ENCODE measurements around the gene GDF11. TPM values are rescaled to one million over a fixed set of nuclear protein-coding genes. Genes with fewer than 3 reads are reported as not detected.

Gene GDF11
- total RNA-seq, 2 donors from 2014 or later, result 8.1 to 8.6 TPM

DNA sequence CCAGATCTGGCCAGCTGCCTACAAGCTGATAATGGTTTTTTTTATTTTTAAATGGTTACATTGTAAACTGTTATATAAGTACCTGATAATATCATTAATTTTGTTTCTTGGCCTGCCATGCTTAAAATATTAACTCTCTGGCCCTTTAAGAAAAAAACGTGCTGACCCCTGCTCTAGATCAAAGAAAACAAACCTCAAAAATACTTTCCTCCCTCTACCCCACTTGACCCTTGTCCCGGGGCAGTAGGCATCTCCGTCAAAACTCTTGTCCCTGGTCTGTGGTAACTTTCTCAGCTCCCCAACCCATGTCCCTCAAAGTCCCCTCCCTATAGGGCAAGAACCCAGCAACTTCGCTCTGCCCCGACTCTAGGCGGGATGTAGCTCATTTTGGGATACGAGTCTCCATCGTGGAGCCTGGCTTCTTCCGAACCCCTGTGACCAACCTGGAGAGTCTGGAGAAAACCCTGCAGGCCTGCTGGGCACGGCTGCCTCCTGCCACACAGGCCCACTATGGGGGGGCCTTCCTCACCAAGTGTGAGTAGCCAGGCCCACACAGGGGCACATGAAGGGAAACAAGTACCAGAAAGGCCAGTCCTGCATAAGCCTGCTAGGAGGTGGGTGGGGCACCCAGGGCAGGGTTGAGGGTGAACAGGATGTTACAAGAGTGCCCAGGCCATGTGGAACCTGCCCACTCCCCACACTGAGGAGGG lies 19.3 kb upstream of the GDF11 start:
- TF ChIP-seq, protein P1, sequence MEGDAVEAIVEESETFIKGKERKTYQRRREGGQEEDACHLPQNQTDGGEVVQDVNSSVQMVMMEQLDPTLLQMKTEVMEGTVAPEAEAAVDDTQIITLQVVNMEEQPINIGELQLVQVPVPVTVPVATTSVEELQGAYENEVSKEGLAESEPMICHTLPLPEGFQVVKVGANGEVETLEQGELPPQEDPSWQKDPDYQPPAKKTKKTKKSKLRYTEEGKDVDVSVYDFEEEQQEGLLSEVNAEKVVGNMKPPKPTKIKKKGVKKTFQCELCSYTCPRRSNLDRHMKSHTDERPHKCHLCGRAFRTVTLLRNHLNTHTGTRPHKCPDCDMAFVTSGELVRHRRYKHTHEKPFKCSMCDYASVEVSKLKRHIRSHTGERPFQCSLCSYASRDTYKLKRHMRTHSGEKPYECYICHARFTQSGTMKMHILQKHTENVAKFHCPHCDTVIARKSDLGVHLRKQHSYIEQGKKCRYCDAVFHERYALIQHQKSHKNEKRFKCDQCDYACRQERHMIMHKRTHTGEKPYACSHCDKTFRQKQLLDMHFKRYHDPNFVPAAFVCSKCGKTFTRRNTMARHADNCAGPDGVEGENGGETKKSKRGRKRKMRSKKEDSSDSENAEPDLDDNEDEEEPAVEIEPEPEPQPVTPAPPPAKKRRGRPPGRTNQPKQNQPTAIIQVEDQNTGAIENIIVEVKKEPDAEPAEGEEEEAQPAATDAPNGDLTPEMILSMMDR (IDR thresholded peaks at IDR 0.05), result no peak
- Histone ChIP-seq H3K27me3 (no peaks in the 10 kb centered on the region), H3K9me3 (no peaks in the 10 kb centered on the region), H3K27ac (peak overlapping the region; percentile 39 to 56), H3K4me3 (no peak overlapping the region), H3K4me1 (peaks cover 0 to 80% of the 10 kb centered on the region in 2 donors), H3K36me3 (peaks cover 34% of the 10 kb centered on the region)
- no peak for DNase-seq (ENCODE audit: low spot score)

DNA sequence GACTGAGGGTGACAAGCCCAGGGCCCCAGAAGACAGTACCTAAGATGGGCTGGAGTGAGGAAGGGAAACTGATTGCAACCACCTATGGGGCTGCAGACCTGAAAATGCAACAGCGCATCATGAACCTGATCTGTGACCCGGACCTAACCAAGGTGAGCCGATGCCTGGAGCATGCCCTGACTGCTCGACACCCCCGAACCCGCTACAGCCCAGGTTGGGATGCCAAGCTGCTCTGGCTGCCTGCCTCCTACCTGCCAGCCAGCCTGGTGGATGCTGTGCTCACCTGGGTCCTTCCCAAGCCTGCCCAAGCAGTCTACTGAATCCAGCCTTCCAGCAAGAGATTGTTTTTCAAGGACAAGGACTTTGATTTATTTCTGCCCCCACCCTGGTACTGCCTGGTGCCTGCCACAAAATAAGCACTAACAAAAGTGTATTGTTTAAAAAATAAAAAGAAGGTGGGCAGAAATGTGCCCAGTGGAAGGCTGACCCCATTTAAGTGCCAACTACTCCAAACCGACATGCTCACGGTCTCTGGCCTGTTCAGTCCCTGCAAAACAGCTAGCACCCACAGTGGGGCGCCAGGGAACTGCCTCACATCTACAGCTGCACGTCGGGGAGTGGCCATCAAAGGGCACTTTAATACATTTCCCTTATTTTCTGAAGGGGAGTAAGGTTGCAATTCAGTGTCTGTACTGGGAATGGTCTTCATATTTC lies 18.5 kb upstream of the GDF11 start:
- H3K9me3 ChIP-seq, result no peaks in the 10 kb centered on the region
- no peaks in the 10 kb centered on the region for H3K27me3 ChIP-seq
- TF ChIP-seq, protein P1 (IDR thresholded peaks at IDR 0.05), result peak; percentile 36 to 72
- peak; percentile 82 for DNase-seq (ENCODE audit: low spot score)
- H3K4me1 ChIP-seq, result peaks cover 0 to 73% of the 10 kb centered on the region in 2 donors
- H3K4me3 ChIP-seq, result no peak overlapping the region
- H3K27ac ChIP-seq, result peak overlapping the region; percentile 39 to 56
- peaks cover 34% of the 10 kb centered on the region for H3K36me3 ChIP-seq

DNA sequence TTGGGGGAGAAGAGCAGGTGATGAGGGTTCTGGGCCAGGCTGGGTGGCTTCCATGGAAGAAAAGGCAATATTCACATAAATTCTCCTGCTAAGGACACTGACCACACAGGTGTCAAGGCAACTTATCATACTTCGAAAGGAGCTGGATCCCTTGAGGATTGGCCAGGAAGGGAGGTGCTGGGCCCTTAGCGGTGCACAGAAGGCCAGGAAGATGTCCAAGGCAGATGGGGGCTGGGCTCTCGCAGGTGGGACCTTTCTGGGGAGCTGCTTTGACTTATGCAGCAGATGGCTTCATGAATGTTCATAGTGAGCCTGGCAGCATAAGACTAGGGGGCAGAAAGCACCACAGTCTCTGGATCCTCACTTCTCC lies 18.0 kb upstream of the GDF11 start:
- Histone ChIP-seq H3K27me3 (no peaks in the 10 kb centered on the region), H3K9me3 (no peaks in the 10 kb centered on the region), H3K4me1 (peaks cover 0 to 71% of the 10 kb centered on the region in 2 donors), H3K36me3 (peaks cover 34% of the 10 kb centered on the region), H3K27ac (peak overlapping the region; percentile 56 to 99), H3K4me3 (no peak overlapping the region)
- peak; percentile 57 for DNase-seq (ENCODE audit: low spot score)
- TF ChIP-seq, protein P1 (IDR thresholded peaks at IDR 0.05), result no peak

DNA sequence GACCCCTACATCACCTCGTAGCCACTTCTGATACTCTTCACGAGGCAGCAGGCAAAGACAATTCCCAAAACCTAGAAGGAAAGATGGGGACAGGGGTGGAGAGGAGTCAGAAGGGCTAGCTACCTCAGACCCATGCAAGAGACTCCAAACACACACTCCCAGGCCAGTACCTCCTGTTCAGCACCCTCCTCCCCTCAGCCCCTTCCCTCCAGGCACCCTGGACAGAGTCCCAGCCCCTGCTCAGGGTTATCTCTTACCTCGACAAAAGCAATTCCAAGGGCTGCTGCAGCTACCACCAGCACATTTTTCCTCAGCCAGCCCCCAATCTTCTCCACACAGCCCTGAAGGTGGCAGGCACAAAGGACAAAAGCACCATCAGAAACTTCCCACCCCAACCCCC lies 17.4 kb upstream of the GDF11 start:
- Histone ChIP-seq H3K27me3 (no peaks in the 10 kb centered on the region), H3K9me3 (no peaks in the 10 kb centered on the region), H3K27ac (peak overlapping the region; percentile 56 to 99), H3K4me3 (no peak overlapping the region), H3K4me1 (peaks cover 0 to 71% of the 10 kb centered on the region in 2 donors), H3K36me3 (peaks cover 34% of the 10 kb centered on the region)
- TF ChIP-seq, protein P1 (IDR thresholded peaks at IDR 0.05), result no peak
- peak; percentile 53 for DNase-seq (ENCODE audit: low spot score)

DNA sequence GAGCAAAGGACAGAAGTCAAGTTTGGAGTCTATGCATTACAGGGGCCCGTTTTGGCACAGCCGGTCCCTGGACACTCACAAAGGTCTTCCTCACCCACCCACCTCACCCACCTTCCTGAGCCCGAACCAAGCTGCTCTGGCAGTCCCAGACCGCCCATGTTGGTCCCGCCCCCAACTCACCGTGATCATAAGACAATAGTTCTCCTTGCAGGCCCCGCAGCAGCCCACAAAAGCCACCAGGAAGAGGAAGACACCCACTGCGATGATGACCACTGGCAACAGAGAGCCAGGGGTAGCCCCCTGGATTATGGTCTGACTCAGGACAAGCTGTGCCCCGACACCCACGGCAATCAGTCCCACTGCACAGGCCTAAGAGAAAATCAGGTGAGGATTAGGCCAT lies 16.0 kb upstream of the GDF11 start:
- Histone ChIP-seq H3K36me3 (peaks cover 34% of the 10 kb centered on the region), H3K27me3 (no peaks in the 10 kb centered on the region), H3K4me3 (peak overlapping the region; percentile 79 to 80), H3K9me3 (no peaks in the 10 kb centered on the region), H3K27ac (peak overlapping the region; percentile 99 to 100), H3K4me1 (peaks cover 0 to 73% of the 10 kb centered on the region in 2 donors)
- TF ChIP-seq, protein P1 (IDR thresholded peaks at IDR 0.05), result no peak
- no peak for DNase-seq (ENCODE audit: low spot score)

Measured in right atrium auricular region (tissue), 2 donors.